Fibroblast of the aortic adventitia (primary cell): ENCODE measurements around the gene SFXN3. TPM values are rescaled to one million over a fixed set of nuclear protein-coding genes. Genes with fewer than 3 reads are reported as not detected.

ENCODE experiments used
- DNase-seq: peaks from one replicate; pipeline ENCODE4 v3.0.0-alpha.2; 2010; ENCODE audit warnings: low read depth
- H3K4me3 ChIP-seq: 2 replicates; pipeline ENCODE4 v1.5.1; 2011; ENCODE audit warnings: low read depth, mild to moderate bottlenecking, control low read depth, low read length, moderate library complexity
- CTCF ChIP-seq: IDR thresholded peaks from 2 replicates; pipeline ENCODE4 v1.5.1; 2011; ENCODE audit warnings: mild to moderate bottlenecking, low read length, control low read depth, inconsistent platforms; ENCODE audit not compliant: insufficient read depth
- total RNA-seq: library from RNA; depleted of rRNA; stranded (reverse); fragments of >200 nt; gene quantifications from 2 replicates; pipeline ENCODE4 v1.2.3, GENCODE V29; 2012; ENCODE audit warnings: low replicate concordance

Gene SFXN3
- total RNA-seq, 1 donor: 83.2 TPM

GRCh38 chr10:100996678-100997359, 34.2 kb upstream of the SFXN3 start:
- DNase-seq: no peak
- H3K4me3 ChIP-seq: peak overlapping the region; percentile 86
- no peak for TF ChIP-seq CTCF

GRCh38 chr10:100997360-100998182, 33.5 kb upstream of the SFXN3 start:
- peak; percentile 75 for DNase-seq
- H3K4me3 ChIP-seq: peak overlapping the region; percentile 86
- TF ChIP-seq CTCF: peak; percentile 91

GRCh38 chr10:100998183-100998990, 32.6 kb upstream of the SFXN3 start:
- TF ChIP-seq CTCF: no peak
- H3K4me3 ChIP-seq: peak overlapping the region; percentile 86
- peak; percentile 84 for DNase-seq

GRCh38 chr10:100998991-100999741, 31.9 kb upstream of the SFXN3 start:
- TF ChIP-seq CTCF: peak; percentile 67
- peak overlapping the region; percentile 86 for H3K4me3 ChIP-seq
- peak; percentile 72 for DNase-seq

- no peak for DNase-seq
- no peak for TF ChIP-seq CTCF
These were observed 31.3 kb upstream of the SFXN3 start, which contains the start of gene LZTS2 for GRCh38 chr10:100999742-101000126. Gene LZTS2, plus strand, starts transcription at chr10:100999808. Its CDS starts 2,731 bp downstream, at chr10:101002539.

More at GRCh38 chr10:100999742-101000126, 31.3 kb upstream of the SFXN3 start, which contains the start of gene LZTS2:
- peak within 1 kb of the TSS; percentile 86 for H3K4me3 ChIP-seq
